Skeletal muscle tissue (tissue), 1 donor: ENCODE measurements around the gene HIBCH. TPM values are rescaled to one million over a fixed set of nuclear protein-coding genes. Genes with fewer than 3 reads are reported as not detected.

ENCODE experiments used
- total RNA-seq: library from RNA; depleted of rRNA; stranded (reverse); fragments of >200 nt; gene quantifications from one replicate; pipeline ENCODE4 v1.2.3, GENCODE V29; 2014

HIBCH gene
- total RNA-seq, 1 donor from 2014 or later, result 26.1 TPM

Other genes with a start within 250 kb of the HIBCH start
- gene INPP1, start 23.8 kb upstream of the HIBCH start, total RNA-seq, result 8.4 TPM
- gene MFSD6, start 88.5 kb upstream of the HIBCH start, total RNA-seq, result 8.4 TPM
- 7.8 TPM for gene NEMP2, start 214.9 kb upstream of the HIBCH start, total RNA-seq